ENCODE results near the gene SPTLC3.

GRCh38 chr20:13130061-13130706 is 121.4 kb downstream of the SPTLC3 start:
- TF ChIP-seq CHD2 (IDR thresholded peaks at IDR 0.05; ENCODE audit: low read length, partially characterized antibody) (no peak), POLR2AphosphoS5 (IDR thresholded peaks at IDR 0.05; ENCODE audit: low read depth, low read length) (no peak), EZH2phosphoT487 (IDR thresholded peaks at IDR 0.05; ENCODE audit: borderline replicate concordance, low read depth) (no peak), RFX5 (IDR thresholded peaks at IDR 0.05; ENCODE audit: low read length) (no peak), TCF12 (IDR thresholded peaks at IDR 0.05) (no peak), REST (IDR thresholded peaks at IDR 0.05; ENCODE audit: low read depth, low read length) (no peak)
- TF ChIP-seq, protein P1, sequence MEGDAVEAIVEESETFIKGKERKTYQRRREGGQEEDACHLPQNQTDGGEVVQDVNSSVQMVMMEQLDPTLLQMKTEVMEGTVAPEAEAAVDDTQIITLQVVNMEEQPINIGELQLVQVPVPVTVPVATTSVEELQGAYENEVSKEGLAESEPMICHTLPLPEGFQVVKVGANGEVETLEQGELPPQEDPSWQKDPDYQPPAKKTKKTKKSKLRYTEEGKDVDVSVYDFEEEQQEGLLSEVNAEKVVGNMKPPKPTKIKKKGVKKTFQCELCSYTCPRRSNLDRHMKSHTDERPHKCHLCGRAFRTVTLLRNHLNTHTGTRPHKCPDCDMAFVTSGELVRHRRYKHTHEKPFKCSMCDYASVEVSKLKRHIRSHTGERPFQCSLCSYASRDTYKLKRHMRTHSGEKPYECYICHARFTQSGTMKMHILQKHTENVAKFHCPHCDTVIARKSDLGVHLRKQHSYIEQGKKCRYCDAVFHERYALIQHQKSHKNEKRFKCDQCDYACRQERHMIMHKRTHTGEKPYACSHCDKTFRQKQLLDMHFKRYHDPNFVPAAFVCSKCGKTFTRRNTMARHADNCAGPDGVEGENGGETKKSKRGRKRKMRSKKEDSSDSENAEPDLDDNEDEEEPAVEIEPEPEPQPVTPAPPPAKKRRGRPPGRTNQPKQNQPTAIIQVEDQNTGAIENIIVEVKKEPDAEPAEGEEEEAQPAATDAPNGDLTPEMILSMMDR (IDR thresholded peaks at IDR 0.05) = no peak

All from SK-N-SH (cell line).